Measurements from ENCODE around the gene FLT3.
"Not testable (repeated sequence)": the region's sequence is repeated elsewhere in the genome, so short reads cannot be mapped to it uniquely, and the experiment has no call there.

The FLT3 gene

DNA sequence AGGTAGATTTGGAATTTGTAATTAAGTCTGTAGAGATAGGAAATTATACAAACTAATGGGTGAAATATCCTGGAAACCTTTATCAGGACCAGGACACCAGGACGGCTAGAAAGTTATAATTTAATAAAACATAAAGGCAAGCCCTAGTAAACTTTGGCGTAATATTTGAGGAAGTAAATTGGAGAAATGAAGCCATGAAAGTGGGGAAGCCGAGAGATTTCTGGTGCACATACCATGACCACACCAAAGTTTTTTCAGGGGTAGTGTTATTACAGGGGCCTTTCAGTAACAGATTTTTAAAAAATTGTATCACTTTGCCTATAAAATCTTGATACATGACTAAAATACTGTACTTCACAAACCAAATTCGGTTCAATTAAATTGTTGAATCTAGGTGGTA is 57.2 kb downstream of the FLT3 start:
- no peak for DNase-seq

DNA sequence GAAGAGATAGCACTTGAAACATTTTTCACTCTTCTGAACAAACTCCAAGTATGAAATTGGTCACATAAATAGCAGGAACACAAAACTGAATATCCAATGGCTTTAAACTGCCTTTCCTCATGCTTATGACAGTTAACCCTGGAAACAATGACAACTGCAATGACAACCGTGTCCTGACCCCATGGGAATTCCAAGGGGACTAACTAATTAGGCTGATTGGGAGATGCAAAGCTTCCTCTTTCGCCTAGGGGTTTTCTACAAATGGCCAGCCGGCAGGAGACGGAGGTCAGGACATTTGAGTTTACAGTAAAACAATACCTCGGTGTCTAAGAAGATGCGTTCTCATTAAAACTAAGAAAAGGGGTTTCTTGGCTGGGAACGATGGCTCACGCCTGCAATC is 58.9 kb downstream of the FLT3 start:
- DNase-seq, result no peak

DNA sequence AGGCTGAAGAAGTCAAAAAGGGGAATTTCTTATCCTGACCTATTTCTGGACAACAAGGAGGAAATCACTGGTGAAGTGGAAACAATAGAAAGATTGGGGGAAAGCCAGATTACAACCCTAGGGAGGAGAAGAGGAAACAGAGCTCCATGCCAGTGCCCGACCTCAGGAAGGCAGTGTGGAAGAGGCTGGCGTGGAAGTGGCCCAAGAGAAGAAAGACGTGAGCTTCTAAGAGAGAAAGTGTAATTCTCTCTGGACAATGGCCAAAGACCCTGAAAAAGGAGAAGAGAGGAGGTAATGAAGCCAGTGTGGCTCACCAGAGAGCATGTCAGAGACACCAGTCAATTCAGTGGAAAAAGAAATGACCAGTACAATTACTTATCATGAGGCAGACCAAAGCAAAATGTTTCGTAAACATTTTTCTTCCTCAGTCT is 59.3 kb downstream of the FLT3 start:
- DNase-seq, result no peak

DNA sequence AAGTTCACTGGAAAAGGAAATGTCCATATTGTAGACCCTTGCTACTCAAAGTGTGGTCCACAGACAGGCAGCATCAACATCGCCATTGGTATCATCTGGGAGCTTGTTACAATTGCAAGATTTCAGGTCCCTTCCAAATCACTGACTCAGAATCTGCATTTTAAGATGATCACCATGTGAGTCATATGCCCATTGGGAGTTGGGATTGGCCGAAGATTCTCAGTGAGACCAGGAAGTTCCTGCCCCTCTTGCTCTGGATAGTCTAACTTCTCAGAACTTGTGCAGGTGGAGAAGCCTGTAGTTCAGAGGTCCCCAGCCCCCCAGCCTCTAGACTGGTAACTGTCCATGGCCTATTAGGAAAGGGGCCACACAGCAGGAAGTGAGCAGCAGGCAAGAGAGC is 63.0 kb downstream of the FLT3 start:
- DNase-seq, result no peak

DNA sequence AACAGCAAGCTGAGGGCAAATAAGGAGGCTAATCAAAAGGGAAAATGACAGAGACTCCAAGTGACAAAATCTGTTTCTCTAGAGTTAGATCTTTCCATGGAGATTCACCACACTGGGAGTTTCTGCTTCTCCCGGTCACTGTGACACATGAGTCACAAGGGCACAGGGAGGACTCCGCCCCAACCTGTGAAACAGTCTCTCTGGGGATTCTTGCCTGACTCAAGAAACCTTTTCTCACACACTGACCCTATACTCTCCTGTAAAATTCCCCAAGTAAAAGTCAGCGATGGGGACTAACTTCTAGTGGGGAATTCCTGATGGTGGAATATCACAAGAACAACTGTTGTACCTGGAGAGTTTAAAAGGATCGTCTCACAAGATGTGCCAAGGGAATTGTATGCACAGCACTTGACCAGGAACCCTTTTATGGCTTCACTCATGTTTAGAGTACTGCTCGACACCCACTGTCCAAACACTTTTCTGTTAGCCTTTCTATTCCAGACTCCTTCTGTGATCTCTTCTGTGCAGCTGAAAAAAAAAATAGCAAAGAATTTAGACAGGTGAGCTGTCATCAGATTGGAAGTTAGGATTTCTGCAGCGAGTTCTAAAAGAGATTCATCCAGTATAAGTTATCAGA is 65.1 kb downstream of the FLT3 start:
- no peak for DNase-seq

DNA sequence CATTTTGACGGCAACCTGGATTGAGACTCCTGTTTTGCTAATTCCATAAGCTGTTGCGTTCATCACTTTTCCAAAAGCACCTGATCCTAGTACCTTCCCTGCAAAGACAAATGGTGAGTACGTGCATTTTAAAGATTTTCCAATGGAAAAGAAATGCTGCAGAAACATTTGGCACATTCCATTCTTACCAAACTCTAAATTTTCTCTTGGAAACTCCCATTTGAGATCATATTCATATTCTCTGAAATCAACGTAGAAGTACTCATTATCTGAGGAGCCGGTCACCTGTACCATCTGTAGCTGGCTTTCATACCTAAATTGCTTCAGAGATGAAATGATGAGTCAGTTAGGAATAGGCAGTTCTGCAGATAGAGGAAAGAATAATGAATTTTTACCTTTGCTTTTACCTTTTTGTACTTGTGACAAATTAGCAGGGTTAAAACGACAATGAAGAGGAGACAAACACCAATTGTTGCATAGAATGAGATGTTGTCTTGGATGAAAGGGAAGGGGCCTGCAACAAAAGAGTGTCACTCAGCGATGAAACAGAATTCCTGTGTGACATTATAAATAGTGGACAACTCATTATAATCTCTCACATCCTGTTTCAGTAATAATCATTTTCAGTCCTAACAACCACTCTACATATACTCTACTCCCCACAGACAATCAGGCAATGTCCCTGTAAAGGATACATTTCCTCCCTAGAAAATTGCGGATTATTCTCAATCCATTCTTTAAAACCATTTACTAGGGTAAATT is 66.3 kb downstream of the FLT3 start:
- DNase-seq, result no peak

DNA sequence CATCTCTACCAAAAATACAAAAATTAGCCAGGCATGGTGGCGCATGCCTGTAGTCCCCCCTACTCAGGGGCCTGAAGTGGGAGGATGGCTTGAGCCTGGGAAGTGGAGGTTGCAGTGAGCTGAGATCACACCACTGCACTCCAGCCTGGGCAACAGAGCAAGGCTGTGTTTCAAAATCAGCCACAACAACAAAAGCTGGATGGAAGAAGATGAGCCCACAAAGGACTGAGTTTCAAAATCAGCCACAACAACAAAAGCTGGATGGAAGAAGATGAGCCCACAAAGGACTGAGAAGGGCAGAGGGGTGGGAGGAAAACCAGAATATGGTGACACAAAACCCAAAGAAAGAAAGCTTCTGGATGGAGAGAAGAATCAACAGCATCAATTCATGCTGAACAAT is 67.9 kb downstream of the FLT3 start:
- DNase-seq, result not testable (repeated sequence)

DNA sequence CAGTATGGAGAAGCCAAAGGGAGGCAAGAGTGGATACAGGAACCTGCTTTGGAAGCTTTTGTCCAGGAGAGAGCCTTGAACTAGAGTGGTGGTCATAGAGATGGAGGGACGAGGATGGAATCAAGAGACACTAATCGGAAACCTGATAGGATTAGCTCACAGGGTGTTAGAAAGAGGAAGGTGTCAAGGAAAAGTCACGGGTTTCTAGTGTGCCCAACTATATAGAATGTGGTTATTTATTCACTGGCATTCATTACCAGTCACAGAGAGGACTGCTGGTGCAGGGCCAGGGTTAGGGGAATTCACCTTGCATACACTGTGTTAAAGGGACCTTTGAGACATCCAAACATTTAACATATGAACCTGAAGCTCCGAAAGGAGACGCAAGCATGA is 68.5 kb downstream of the FLT3 start:
- DNase-seq, result no peak

DNA sequence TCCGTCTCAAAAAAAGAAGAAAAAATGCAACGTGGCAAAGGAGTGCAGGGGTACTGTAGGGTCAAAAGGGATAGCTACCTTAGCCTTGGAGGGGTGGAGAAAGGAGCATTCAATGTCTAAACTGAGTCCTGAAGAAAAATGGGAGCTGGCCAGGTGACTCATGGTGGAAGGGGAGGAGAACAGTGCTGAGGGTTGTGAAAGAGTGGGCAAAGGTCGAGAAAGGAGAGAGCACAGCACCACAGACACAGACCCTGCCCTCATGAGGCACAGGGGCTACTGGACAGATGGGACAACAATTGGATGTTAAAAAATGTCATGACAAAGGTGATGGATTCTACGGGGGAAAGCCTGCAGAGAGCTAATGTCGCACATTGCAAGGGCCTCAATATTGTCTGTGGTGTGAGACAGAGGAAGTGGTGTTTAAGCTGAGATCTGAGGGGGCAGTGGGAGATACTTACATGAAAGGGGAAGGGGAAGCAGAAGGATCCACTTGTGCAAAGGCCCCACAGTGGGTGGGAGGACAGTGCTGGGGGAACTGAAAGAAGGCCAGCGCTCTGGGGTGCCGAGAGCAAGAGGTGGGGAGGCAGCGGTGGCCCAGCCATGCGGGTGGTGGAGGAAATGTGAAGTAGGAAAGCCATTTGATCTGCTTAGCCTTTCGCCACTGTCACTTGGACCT is 69.0 kb downstream of the FLT3 start:
- peak; percentile 6 for DNase-seq

DNA sequence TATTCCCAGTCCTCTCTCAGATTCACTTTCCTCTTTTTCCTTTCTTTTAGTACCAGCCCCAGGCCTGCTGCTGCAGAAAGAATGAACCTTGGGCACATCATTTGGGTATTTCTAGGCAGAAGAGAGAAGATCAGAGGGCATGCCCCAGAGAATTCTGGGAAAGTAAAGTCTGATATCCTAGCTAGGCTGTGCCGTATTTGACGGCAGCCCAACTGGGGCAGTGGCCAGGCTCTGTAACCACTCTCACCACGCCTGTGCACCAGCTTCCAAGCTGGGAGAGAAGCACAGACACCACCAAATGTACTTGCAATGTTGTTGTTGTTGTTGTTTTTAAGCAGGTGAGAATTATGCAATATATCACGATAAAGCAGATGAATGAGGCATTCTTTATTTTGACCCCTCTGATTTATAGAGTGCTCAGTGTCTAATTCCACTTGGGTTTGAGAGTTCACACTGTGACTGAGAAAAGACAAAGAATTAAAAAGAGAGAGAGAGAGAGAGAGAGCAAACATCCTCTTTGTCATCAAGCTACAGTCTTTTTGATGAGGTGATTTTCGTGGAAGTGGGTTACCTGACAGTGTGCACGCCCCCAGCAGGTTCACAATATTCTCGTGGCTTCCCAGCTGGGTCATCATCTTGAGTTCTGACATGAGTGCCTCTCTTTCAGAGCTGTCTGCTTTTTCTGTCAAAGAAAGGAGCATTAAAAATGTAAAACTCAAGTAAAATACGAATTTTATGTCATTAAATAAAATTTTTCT is 72.6 kb downstream of the FLT3 start:
- no peak for DNase-seq

DNA sequence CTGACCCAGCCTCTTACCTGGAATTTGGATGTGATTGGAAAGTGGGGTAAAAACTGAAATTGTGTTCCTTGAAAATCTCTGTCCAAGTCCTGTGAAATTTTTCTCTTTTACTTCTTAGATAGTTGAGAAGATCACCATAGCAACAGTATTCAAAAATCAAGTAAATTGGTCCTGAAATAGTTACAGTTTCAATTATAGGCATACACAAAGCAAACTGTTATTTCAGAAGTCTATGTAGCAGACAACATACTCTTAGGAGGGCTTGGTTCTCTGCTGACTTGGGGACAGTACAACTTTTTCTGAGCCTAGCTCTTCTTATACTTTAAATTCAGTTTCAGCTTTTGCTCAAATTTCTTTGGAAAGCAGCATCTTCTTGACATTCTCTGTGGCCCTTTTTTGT is 73.3 kb downstream of the FLT3 start:
- DNase-seq, result no peak

DNA sequence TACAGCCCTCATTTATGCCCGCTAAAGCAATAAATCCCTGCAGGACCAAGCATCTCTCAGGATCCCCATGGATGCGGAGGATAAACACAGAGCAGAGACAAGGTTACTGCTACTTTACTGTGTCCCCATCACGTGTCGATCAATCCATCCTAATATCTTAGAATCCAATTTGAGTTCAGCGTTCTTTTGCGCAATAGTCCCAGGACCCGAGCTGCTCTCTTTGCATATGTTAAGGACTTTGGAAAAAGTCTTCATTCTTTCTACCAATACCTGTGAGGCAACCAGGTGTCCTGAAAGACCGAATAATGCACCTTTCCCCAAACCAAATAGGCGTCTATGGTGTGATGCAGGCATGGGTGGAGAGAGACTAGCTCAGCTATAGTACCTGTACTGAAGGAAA is 73.9 kb downstream of the FLT3 start:
- DNase-seq, result no peak

DNA sequence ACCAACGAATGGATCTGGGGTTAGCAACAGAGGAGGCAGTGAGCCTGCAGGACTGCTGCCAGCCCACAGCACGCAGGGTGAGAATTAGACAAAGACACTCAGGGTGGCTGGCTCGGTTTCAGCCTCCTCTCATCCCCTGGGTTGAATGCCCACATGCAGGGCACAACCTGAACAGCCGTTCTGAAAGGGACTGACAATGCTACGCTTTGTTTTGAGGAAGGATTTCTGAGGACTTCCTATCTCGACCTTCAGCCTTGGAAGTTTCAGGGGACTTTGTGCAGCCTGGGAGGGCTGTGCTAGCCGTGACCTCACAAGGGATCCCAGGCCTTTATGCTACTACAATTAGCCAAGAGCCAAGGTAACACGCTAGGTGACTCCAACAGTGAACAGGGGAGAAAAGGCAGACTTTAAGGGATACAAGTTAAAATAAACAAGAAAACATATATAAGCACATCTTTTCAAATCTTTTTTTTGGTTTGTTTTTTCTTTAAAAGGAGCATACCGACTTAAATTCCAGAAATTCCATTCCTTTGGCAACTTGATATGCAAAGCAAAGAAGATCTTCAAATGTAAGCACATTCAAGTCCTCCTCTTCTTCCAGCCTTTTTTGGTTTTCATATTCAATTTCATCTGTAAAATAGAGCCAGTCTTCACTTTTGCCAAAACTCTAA is 77.4 kb downstream of the FLT3 start:
- no peak for DNase-seq

DNA sequence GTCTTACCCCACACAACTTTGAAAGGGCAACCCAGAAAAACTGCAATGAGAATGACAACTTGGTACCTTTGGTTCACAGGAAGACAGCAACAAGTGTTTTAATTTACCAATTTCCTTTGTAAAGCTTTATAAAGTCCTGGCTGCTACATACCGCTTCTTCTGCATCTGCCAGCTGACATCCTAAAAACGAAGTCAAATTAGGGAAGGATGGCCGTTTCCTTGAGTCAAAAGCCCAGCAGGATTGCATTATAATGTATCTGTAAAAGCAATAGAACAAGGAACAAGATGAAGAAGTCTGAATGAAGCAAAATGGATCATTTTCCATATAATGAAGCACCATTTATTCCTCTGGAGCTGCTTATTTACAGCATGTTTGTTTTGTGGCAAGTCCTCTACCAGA is 86.1 kb downstream of the FLT3 start:
- no peak for DNase-seq

DNA sequence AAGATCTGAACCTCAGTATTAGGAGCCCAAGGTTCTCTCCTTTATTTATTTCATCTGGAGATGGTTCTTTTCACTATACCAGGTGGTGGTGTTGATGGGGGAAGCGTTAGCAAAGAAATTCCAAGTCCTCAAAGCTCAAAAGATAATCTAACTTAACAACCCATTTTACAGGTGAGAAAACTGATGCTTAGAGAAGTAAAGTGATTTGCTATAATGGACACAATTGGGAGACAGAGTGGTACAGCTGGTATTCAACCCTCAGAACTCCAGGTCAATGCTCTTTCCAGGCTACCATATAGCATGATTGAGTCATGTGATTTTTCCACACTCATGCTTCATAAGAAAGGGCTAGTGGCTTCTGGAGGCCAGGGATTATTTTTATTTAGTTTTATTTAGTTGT is 86.9 kb downstream of the FLT3 start:
- DNase-seq, result no peak

DNA sequence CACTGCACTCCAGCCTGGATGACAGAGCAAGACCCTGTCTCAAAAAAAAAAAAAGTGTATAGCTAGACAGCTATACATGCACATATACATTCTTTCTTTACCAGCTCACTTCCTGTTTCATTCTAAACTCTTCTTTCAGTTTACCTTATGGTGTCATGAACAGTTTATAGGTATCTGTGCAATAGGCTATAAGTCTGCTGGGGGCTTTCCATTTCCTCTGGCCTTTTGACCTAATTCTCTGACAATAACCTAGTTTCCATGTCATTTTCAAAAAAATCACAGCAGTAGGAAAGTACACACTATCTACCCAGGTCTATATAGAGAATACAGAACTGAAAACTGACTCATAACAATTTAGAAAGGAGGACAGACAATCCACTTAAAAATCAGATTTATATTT is 87.5 kb downstream of the FLT3 start:
- no peak for DNase-seq

DNA sequence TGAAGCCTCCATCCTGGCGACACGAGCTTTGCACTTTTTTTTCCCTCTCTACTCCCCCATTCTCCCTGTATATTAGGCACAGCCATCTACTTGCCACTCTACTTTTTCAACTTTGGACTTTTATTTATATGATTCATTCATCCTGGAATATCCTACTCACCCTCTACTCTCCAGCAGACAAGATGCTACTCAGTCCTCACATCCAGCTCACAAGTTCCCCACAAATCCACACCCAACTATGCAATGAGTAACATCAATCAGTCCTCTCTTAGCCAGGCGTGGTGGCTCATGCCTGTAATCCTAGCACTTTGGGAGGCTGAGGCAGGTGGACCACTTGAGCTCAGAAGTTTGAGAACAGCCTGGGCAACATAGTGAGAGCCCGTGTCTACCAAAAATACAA is 88.0 kb downstream of the FLT3 start:
- DNase-seq, result no peak

DNA sequence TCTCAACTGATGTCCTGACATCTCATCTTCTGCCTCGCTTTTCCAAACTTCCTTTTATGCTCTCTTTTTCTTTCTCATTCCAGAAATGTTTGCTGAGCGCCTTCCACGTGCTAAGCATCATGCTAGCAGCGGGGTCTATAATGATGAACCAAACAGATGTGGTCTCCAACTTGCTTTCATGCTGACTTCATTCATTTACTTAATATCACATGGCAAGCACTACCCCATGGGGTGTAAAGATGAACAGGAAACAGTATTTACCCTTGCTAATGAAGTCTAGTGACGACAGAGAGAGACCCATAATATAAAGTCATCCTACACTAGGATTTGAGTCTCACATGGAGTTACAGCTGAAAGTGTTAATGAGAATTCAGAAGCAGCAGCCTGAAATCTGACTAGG is 90.3 kb downstream of the FLT3 start:
- DNase-seq, result no peak

DNA sequence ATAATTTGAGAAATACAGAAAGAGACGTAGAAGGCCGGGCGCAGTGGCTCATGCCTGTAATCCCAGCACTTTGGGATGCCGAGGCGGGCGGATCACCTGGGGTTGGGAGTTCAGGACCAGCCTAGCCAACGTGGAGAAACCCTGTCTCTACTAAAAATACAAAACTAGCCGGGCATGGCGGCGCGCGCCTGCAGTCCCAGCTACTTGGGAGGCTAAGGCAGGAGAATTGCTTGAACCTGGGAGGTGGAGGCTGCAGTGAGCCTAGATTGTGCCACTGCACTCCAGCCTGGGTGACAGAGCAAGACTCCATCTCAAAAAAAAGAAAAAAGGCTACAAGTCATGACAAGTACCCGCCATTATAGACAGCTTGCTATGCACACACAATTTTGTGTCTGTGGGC is 95.4 kb downstream of the FLT3 start:
- not testable (repeated sequence) for DNase-seq

DNA sequence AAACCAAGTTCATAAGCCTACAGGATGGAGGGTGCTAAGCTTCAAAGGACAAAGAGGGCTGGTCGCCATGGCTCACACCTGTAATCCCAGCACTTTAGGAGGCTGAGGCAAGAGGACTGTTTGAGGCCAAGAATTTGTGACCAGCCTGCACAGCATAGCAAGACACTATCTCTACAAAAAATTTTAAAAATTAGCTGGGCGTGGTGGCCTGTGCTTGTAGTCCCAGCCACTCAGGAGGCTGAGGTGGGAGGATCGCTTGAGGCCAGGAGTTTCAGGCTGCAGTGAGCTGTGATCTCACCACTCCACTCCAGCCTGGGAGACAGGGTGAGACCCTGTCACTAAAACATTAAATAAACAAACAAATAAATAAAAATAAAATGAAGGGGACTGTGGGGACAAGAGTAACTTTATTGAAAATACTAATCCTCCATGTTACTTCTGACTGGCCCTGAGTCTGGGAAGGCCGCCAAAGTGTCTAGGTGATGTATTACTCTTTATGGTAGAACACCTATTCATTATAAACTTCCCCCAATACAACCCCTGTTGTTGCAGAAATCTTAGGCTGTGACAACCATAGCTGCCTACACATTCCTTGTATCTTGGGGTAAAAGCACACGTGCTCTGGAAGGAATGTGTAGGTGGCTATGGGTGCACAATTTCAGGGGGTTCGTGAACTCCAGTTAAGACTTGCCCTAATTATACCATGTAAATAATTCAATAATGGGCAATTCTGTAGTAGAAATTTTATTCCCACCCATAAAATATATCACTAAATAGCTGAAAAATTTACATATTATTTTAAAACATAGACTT is 97.3 kb downstream of the FLT3 start:
- DNase-seq, result no peak

DNA sequence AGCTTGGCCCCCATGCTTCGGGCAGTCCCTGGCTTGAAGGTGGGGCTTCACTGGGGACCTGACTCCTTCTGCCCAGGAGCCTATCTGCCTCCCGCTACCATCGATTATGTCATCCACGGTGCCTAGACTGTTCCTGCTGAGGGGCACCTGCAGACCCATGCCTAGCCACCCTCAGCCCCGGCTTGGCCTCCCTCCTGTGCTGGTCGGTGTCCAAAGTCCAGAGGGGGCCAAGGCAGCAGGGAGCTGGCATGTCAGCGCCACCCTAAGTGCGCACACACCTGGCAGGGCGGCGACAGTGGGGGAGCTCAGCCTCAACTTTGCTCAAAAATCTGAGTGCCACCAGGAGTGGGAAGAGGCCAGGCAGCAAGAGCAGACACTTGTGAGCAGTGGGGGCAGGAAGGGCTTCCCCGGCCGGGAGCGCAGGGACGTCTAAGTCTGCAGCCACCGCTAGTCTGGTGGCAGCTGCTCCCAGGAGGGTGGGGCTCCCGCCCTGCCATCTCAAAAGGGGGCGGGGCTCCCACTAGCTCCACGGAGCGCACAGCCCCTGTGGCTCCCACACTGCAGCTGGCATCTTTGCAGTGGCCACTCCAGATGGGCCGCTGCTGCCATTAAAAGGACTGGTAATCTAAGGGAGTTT is 98.4 kb downstream of the FLT3 start:
- DNase-seq, result no peak

DNA sequence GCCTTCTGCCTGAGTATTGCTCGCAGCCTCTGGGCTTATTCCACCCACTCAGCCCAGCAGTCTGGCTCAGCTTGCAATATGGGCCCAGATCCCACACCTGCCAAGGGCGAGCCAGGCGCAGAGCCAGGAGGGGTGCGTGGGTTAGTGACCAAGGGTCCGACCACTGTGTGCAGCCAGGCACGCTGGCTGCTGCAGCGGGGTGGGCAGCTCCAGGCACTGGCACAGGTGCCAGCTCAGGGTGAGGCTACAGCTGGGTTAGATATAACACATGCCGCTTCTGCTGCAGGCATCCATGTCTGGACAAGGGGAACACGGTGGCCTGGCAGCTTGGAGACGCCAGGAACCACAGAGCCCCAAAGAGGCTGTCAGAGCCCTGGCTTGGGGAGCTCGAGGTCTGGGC is 99.3 kb downstream of the FLT3 start:
- DNase-seq, result no peak
